NCI-H1092 treated with DMSO at 0.1 percent for 48 hours (cell line): ENCODE data around the gene JHY.

Source experiments
- DNase-seq: peaks from one replicate; lab custom pipeline; 2025; lab: John Stamatoyannopoulos, UW

Gene JHY

GRCh38 chr11:122954455-122954854, 71.9 kb downstream of the JHY start:
- no peak for DNase-seq

- no peak for DNase-seq
These were observed 81.4 kb downstream of the JHY start for GRCh38 chr11:122963961-122964360.

GRCh38 chr11:122976061-122976733, 93.6 kb downstream of the JHY start:
- no peak for DNase-seq

GRCh38 chr11:122976734-122977469, 94.3 kb downstream of the JHY start:
- DNase-seq = peak; percentile 13

GRCh38 chr11:122977470-122978298, 95.1 kb downstream of the JHY start:
- DNase-seq = no peak

- no peak for DNase-seq
These were observed 95.7 kb downstream of the JHY start for GRCh38 chr11:122978299-122978620.

- no peak for DNase-seq
These were observed 96.7 kb downstream of the JHY start for GRCh38 chr11:122979103-122979814.

- DNase-seq = no peak
These were observed 97.4 kb downstream of the JHY start for GRCh38 chr11:122979815-122980595.

- no peak for DNase-seq
These were observed 99.1 kb downstream of the JHY start, which contains the start of gene BSX for GRCh38 chr11:122981388-122982264. Gene BSX, minus strand, starts transcription at chr11:122981834. Its CDS starts 163 bp downstream, at chr11:122981671.

GRCh38 chr11:122983438-122984185, 101.1 kb downstream of the JHY start:
- DNase-seq = peak; percentile 85

GRCh38 chr11:122984186-122985011, 101.8 kb downstream of the JHY start:
- DNase-seq = peak; percentile 85

- DNase-seq = no peak
These were observed 113.0 kb downstream of the JHY start for GRCh38 chr11:122995526-122995925.

- DNase-seq = no peak
These were observed 116.3 kb downstream of the JHY start for GRCh38 chr11:122998727-122999366.

- DNase-seq = no peak
These were observed 118.2 kb downstream of the JHY start for GRCh38 chr11:123000721-123001120.

GRCh38 chr11:123006860-123007542, 124.4 kb downstream of the JHY start:
- DNase-seq = no peak
